ENCODE results near the gene CLN5.
A peak's percentile ranks its signal among the peaks of the same experiment; 100 is the strongest.

The CLN5 gene

GRCh38 chr13:76969488-76970365, 22.2 kb upstream of the CLN5 start:
- H3K27ac ChIP-seq (ENCODE audit: poor library complexity, severe bottlenecking): no peak overlapping the region
- no peak for TF ChIP-seq CTCF (IDR thresholded peaks at IDR 0.05; ENCODE audit: poor library complexity, severe bottlenecking)
- no peaks in the 10 kb centered on the region for H3K27me3 ChIP-seq (ENCODE audit: insufficient read depth, poor library complexity, severe bottlenecking)
- H3K4me3 ChIP-seq (ENCODE audit: severe bottlenecking): no peak overlapping the region
- ATAC-seq (ENCODE audit: low read depth) (peak; percentile 84), DNase-seq (ENCODE audit: low spot score) (no peak)
- no peaks in the 10 kb centered on the region for H3K36me3 ChIP-seq (ENCODE audit: low read depth)
- H3K4me1 ChIP-seq (ENCODE audit: insufficient read depth, poor library complexity, severe bottlenecking): peaks cover 6% of the 10 kb centered on the region
- H3K9me3 ChIP-seq (ENCODE audit: severe bottlenecking): no peaks in the 10 kb centered on the region

GRCh38 chr13:76971215-76971614, 20.7 kb upstream of the CLN5 start:
- peaks cover 11% of the 10 kb centered on the region for H3K4me1 ChIP-seq (ENCODE audit: insufficient read depth, poor library complexity, severe bottlenecking)
- no peaks in the 10 kb centered on the region for H3K27me3 ChIP-seq (ENCODE audit: insufficient read depth, poor library complexity, severe bottlenecking)
- TF ChIP-seq CTCF (IDR thresholded peaks at IDR 0.05; ENCODE audit: poor library complexity, severe bottlenecking): no peak
- no peaks in the 10 kb centered on the region for H3K36me3 ChIP-seq (ENCODE audit: low read depth)
- DNase-seq (ENCODE audit: low spot score) (no peak), ATAC-seq (ENCODE audit: low read depth) (no peak)
- H3K9me3 ChIP-seq (ENCODE audit: severe bottlenecking): no peaks in the 10 kb centered on the region
- no peak overlapping the region for H3K27ac ChIP-seq (ENCODE audit: poor library complexity, severe bottlenecking)
- H3K4me3 ChIP-seq (ENCODE audit: severe bottlenecking): no peak overlapping the region

- no peak overlapping the region for H3K27ac ChIP-seq (ENCODE audit: poor library complexity, severe bottlenecking)
- H3K4me3 ChIP-seq (ENCODE audit: severe bottlenecking): no peak overlapping the region
- DNase-seq (ENCODE audit: low spot score) (no peak), ATAC-seq (ENCODE audit: low read depth) (no peak)
- H3K36me3 ChIP-seq (ENCODE audit: low read depth): no peaks in the 10 kb centered on the region
- TF ChIP-seq CTCF (IDR thresholded peaks at IDR 0.05; ENCODE audit: poor library complexity, severe bottlenecking): no peak
- H3K27me3 ChIP-seq (ENCODE audit: insufficient read depth, poor library complexity, severe bottlenecking): no peaks in the 10 kb centered on the region
- no peaks in the 10 kb centered on the region for H3K9me3 ChIP-seq (ENCODE audit: severe bottlenecking)
- H3K4me1 ChIP-seq (ENCODE audit: insufficient read depth, poor library complexity, severe bottlenecking): peaks cover 12% of the 10 kb centered on the region
Observed at GRCh38 chr13:76971851-76972829, 19.7 kb upstream of the CLN5 start.

- no peak for ATAC-seq (ENCODE audit: low read depth)
- Histone ChIP-seq H3K4me1 (ENCODE audit: insufficient read depth, poor library complexity, severe bottlenecking) (peaks cover 12% of the 10 kb centered on the region), H3K4me3 (ENCODE audit: severe bottlenecking) (no peak overlapping the region), H3K9me3 (ENCODE audit: severe bottlenecking) (no peaks in the 10 kb centered on the region), H3K27me3 (ENCODE audit: insufficient read depth, poor library complexity, severe bottlenecking) (no peaks in the 10 kb centered on the region), H3K36me3 (ENCODE audit: low read depth) (no peaks in the 10 kb centered on the region), H3K27ac (ENCODE audit: poor library complexity, severe bottlenecking) (no peak overlapping the region)
- TF ChIP-seq CTCF (IDR thresholded peaks at IDR 0.05; ENCODE audit: poor library complexity, severe bottlenecking): no peak
- DNase-seq (ENCODE audit: low spot score): no peak
Observed at GRCh38 chr13:76973920-76974617, 17.8 kb upstream of the CLN5 start.

Measured in RWPE2 (cell line).